GM23338 (cell line): ENCODE measurements around the gene RAB11FIP2. TPM values are rescaled to one million over a fixed set of nuclear protein-coding genes. Genes with fewer than 3 reads are reported as not detected.

ENCODE experiments used
- ATAC-seq: fragments of 200-7000 bp; cut with Tn5 transposase; 3 replicates; pipeline ENCODE4 v1.9.1; 2020
- DNase-seq: peaks from one replicate; pipeline ENCODE4 v3.0.0-alpha.2; 2015; ENCODE audit warnings: low spot score
- H2AFZ ChIP-seq: fragments of 200-600 bp; sonication (generic); 2 replicates; pipeline ENCODE4 v1.8.0; 2016; ENCODE audit warnings: antibody characterized with exemption, mild to moderate bottlenecking, moderate library complexity
- H3F3A ChIP-seq: fragments of 200-600 bp; sonication (generic); replicated peaks from 2 replicates; pipeline ENCODE4 v1.8.0; 2017; ENCODE audit warnings: antibody characterized with exemption, mixed run types, low read depth
- H3K27ac ChIP-seq: fragments of 200-600 bp; sonication (generic); 2 replicates; pipeline ENCODE4 v1.6.1; 2016; ENCODE audit warnings: low read depth
- H3K27me3 ChIP-seq: fragments of 200-600 bp; sonication (generic); 2 replicates; pipeline ENCODE4 v1.8.0; 2016; ENCODE audit warnings: mild to moderate bottlenecking, mixed run types, moderate library complexity; ENCODE audit not compliant: insufficient read depth
- H3K36me3 ChIP-seq: fragments of 200-600 bp; sonication (generic); 2 replicates; pipeline ENCODE4 v1.8.0; 2016; ENCODE audit warnings: mild to moderate bottlenecking; ENCODE audit not compliant: insufficient read depth
- H3K4me1 ChIP-seq: fragments of 200-600 bp; sonication (generic); 2 replicates; pipeline ENCODE4 v1.8.0; 2016; ENCODE audit warnings: mild to moderate bottlenecking, moderate library complexity; ENCODE audit not compliant: insufficient read depth
- H3K4me2 ChIP-seq: fragments of 200-600 bp; sonication (generic); 2 replicates; pipeline ENCODE4 v1.7.1; 2017; ENCODE audit warnings: mixed run types
- H3K4me3 ChIP-seq: fragments of 200-600 bp; sonication (generic); 2 replicates; pipeline ENCODE4 v1.6.1; 2016; ENCODE audit warnings: mixed run types
- H3K79me2 ChIP-seq: fragments of 200-600 bp; sonication (generic); replicated peaks from 2 replicates; pipeline ENCODE4 v1.8.0; 2017; ENCODE audit warnings: mild to moderate bottlenecking; ENCODE audit not compliant: insufficient read depth
- H3K9me2 ChIP-seq: fragments of 200-600 bp; sonication (generic); 2 replicates; pipeline ENCODE4 v1.8.0; 2017; ENCODE audit not compliant: insufficient read depth
- H4K20me1 ChIP-seq: fragments of 200-600 bp; sonication (generic); replicated peaks from 2 replicates; pipeline ENCODE4 v1.8.0; 2017; ENCODE audit warnings: mild to moderate bottlenecking; ENCODE audit not compliant: insufficient read depth
- H3K27ac Mint-ChIP-seq: 2 replicates; pipeline ENCODE4 v1.8.0; 2020; ENCODE audit warnings: inconsistent platforms, mild to moderate bottlenecking, moderate library complexity, mixed read lengths
- H3K27me3 Mint-ChIP-seq: 3 replicates; pipeline ENCODE4 v1.8.0; 2022; ENCODE audit warnings: low read depth, mild to moderate bottlenecking, moderate library complexity, mixed read lengths, inconsistent platforms; ENCODE audit not compliant: insufficient read depth, poor library complexity
- H3K36me3 Mint-ChIP-seq: 3 replicates; pipeline ENCODE4 v1.8.0; 2021; ENCODE audit warnings: low read depth, mild to moderate bottlenecking, inconsistent platforms, moderate library complexity, mixed read lengths
- H3K4me1 Mint-ChIP-seq: 3 replicates; pipeline ENCODE4 v1.8.0; 2020; ENCODE audit warnings: mild to moderate bottlenecking, inconsistent platforms, mixed read lengths
- H3K4me3 Mint-ChIP-seq: 3 replicates; pipeline ENCODE4 v1.8.0; 2021; ENCODE audit warnings: moderate library complexity, mild to moderate bottlenecking, inconsistent platforms, mixed read lengths
- H3K9me3 Mint-ChIP-seq: 3 replicates; pipeline ENCODE4 v1.8.0; 2020; ENCODE audit warnings: moderate library complexity, mild to moderate bottlenecking, inconsistent platforms, mixed read lengths
- ETS1 ChIP-seq: IDR thresholded peaks from 2 replicates; pipeline ENCODE4 v1.6.1; 2016; ENCODE audit warnings: antibody characterized with exemption
- EZH2phosphoT487 ChIP-seq: fragments of 200-600 bp; sonication (generic); IDR thresholded peaks from one replicate; pipeline ENCODE4 v1.8.1; 2018; ENCODE audit warnings: antibody characterized with exemption; ENCODE audit not compliant: unreplicated experiment
- NANOG ChIP-seq: IDR thresholded peaks from 2 replicates; pipeline ENCODE4 v1.6.1; 2016; ENCODE audit warnings: antibody characterized with exemption, borderline replicate concordance
- ZNF114 ChIP-seq: fragments of 250-450 bp; sonication (Bioruptor Pico); IDR thresholded peaks from 2 replicates; pipeline ENCODE4 v1.5.0; 2020; ENCODE audit warnings: mild to moderate bottlenecking, moderate library complexity
- ZNF331 ChIP-seq: fragments of 250-450 bp; sonication (Bioruptor Pico); IDR thresholded peaks from 2 replicates; pipeline ENCODE4 v1.5.0; 2020; ENCODE audit warnings: low read depth, mild to moderate bottlenecking, moderate library complexity
- ZNF462 ChIP-seq: fragments of 250-450 bp; sonication (Bioruptor Pico); IDR thresholded peaks from 2 replicates; pipeline ENCODE4 v1.5.0; 2020; ENCODE audit warnings: mild to moderate bottlenecking, moderate library complexity
- polyA plus RNA-seq: library from polyadenylated mRNA; unstranded; fragments of >200 nt; fragmentation: Nextera tagmentation; extraction: Ambion mirVana; gene quantifications from 2 replicates; pipeline ENCODE4 v1.2.1, GENCODE V29; 2016
- total RNA-seq: library from RNA; depleted of rRNA; stranded (reverse); fragments of >200 nt; shearing (Covaris generic); gene quantifications from 2 replicates; pipeline ENCODE4 v1.2.3, GENCODE V29; 2014

RAB11FIP2 gene
- total and polyA plus RNA-seq, 2 experiments from 2014 or later: 16.1 to 17.6 TPM

- H3F3A ChIP-seq: no peaks in the 10 kb centered on the region
- no peak overlapping the region for H2AFZ ChIP-seq
- DNase-seq (no peak), ATAC-seq (no peak)
- Mint-ChIP-seq H3K27ac (no peak overlapping the region), H3K9me3 (0 out of 3 replicates have a peak, but pooled peaks cover 3% of the 10 kb centered on the region), H3K4me1 (peaks cover 5% of the 10 kb centered on the region; the same call in 2 of the 3 replicates), H3K4me3 (no peak overlapping the region), H3K36me3 (peaks cover 3% of the 10 kb centered on the region; the same call in 1 of the 3 replicates), H3K27me3 (no peaks in the 10 kb centered on the region)
- no peaks in the 10 kb centered on the region for H3K36me3 ChIP-seq
- H3K4me1 ChIP-seq: no peaks in the 10 kb centered on the region; the same call in 1 of the 2 replicates
- H3K4me3 ChIP-seq: no peak overlapping the region
- H3K9me2 ChIP-seq: no peaks in the 10 kb centered on the region
- no peak for TF ChIP-seq ZNF331 (CRISPR knock-in tag)
- no peak for TF ChIP-seq ZNF462 (CRISPR knock-in tag)
- TF ChIP-seq ZNF114 (CRISPR knock-in tag): no peak
- no peak for TF ChIP-seq EZH2phosphoT487
- H3K79me2 ChIP-seq: no peaks in the 10 kb centered on the region
- H4K20me1 ChIP-seq: no peaks in the 10 kb centered on the region
- no peak overlapping the region for H3K27ac ChIP-seq
- H3K4me2 ChIP-seq: no peak overlapping the region
- H3K27me3 ChIP-seq: no peaks in the 10 kb centered on the region
Measured at GRCh38 chr10:118076705-118077104, 30.0 kb upstream of the RAB11FIP2 start.

- peaks cover 3% of the 10 kb centered on the region; the same call in 1 of the 3 replicates for H3K9me3 Mint-ChIP-seq
- no peak overlapping the region for H2AFZ ChIP-seq
- peaks cover 3% of the 10 kb centered on the region; the same call in 1 of the 3 replicates for H3K36me3 Mint-ChIP-seq
- H3K79me2 ChIP-seq: no peaks in the 10 kb centered on the region
- H3K27ac ChIP-seq: no peak overlapping the region
- no peak for DNase-seq
- no peak overlapping the region for H3K27ac Mint-ChIP-seq
- ATAC-seq: no peak
- H3K4me1 Mint-ChIP-seq: peaks cover 15% of the 10 kb centered on the region
- no peaks in the 10 kb centered on the region for H3F3A ChIP-seq
- no peaks in the 10 kb centered on the region for H3K27me3 Mint-ChIP-seq
- peaks cover 14% of the 10 kb centered on the region for H3K4me1 ChIP-seq
- no peak overlapping the region for H3K4me3 ChIP-seq
- no peaks in the 10 kb centered on the region for H3K27me3 ChIP-seq
- H3K4me2 ChIP-seq: no peak overlapping the region
- H3K4me3 Mint-ChIP-seq: no peak overlapping the region
- no peaks in the 10 kb centered on the region for H4K20me1 ChIP-seq
- no peaks in the 10 kb centered on the region for H3K9me2 ChIP-seq
- H3K36me3 ChIP-seq: no peaks in the 10 kb centered on the region
- TF ChIP-seq ETS1 (no peak), NANOG (no peak)
Measured at GRCh38 chr10:118072840-118073239, 26.1 kb upstream of the RAB11FIP2 start.
